Urinary bladder (tissue), 4 donors: Measurements from ENCODE around the gene TRIM49D1. TPM values are rescaled to one million over a fixed set of nuclear protein-coding genes. Genes with fewer than 3 reads are reported as not detected.
"Not testable (repeated sequence)": the region's sequence is repeated elsewhere in the genome, so short reads cannot be mapped to it uniquely, and the experiment has no call there.

Experiments used
- DNase-seq: peaks from one replicate; pipeline ENCODE4 v3.0.0-alpha.2; 2015; ENCODE audit errors: extremely low spot score
- H3K27ac ChIP-seq: one replicate; pipeline ENCODE4 v1.5.1; 2013; ENCODE audit warnings: low read depth, mild to moderate bottlenecking, moderate library complexity
- H3K36me3 ChIP-seq: one replicate; pipeline ENCODE4 v1.6.1; 2013; ENCODE audit warnings: mild to moderate bottlenecking, moderate library complexity; ENCODE audit not compliant: insufficient read depth
- H3K4me1 ChIP-seq: one replicate; pipeline ENCODE4 v1.6.1; 2013; ENCODE audit warnings: mild to moderate bottlenecking, moderate library complexity; ENCODE audit not compliant: insufficient read depth
- H3K4me3 ChIP-seq: one replicate; pipeline ENCODE4 v1.5.1; 2013; ENCODE audit warnings: low read depth, low read length
- WGBS: extraction: QIAGEN DNeasy Blood & Tissue Kit; methylation state at CpG from one replicate; pipeline ENCODE4 v1.1.7; 2013; 5-methylcytosine and 5-hydroxymethylcytosine counted together
- polyA plus RNA-seq: library from polyadenylated mRNA; stranded (reverse); fragments of 200-250 nt; gene quantifications from one replicate; pipeline ENCODE4 v1.2.3, GENCODE V29; 2013
- small RNA-seq: library from RNA; depleted of rRNA; stranded (forward); fragments of <200 nt; gene quantifications from one replicate; pipeline ENCODE3, GENCODE V24; 2014
- total RNA-seq: library from RNA; depleted of rRNA; stranded (reverse); fragments of >200 nt; gene quantifications from one replicate; pipeline ENCODE4 v1.2.3, GENCODE V29; 2014
- donor health status: healthy with polysubstance abuse.
- donor health status: healthy.

Gene TRIM49D1
- total RNA-seq = not detected
- polyA plus RNA-seq = not detected

- Histone ChIP-seq H3K36me3 (no peaks in the 10 kb centered on the region), H3K4me1 (no peaks in the 10 kb centered on the region), H3K4me3 (no peak within 1 kb of the TSS), H3K27ac (no peak within 1 kb of the TSS)
- no peak for DNase-seq
- WGBS = 53% methylated on average over 3 of the region's 3 CpGs
These were observed at the start of gene TRIM49D1 for GRCh38 chr11:89922195-89922660. TSS of gene TRIM49D1 (minus strand) at chr11:89922245. CDS start at chr11:89917710, 4,535 bp downstream.

- not testable (repeated sequence) for H3K27ac ChIP-seq, DNase-seq, H3K4me3 ChIP-seq, H3K36me3 ChIP-seq, H3K4me1 ChIP-seq
- WGBS = no CpG with 5 or more reads among the region's 4 CpGs
These were observed 43.7 kb upstream of the TRIM49D1 start, which contains the start of gene TRIM64 for GRCh38 chr11:89965737-89966136. TSS of gene TRIM64 (plus strand) at chr11:89966037. CDS start at chr11:89968504, 2,467 bp downstream.

- not testable (repeated sequence) for H3K4me3 ChIP-seq, H3K4me1 ChIP-seq, H3K27ac ChIP-seq, DNase-seq, H3K36me3 ChIP-seq
- 84% methylated on average over 4 of the region's 6 CpGs for WGBS
These were observed 38.8 kb upstream of the TRIM49D1 start for GRCh38 chr11:89960833-89961232.

GRCh38 chr11:89923764-89924163, 1.7 kb upstream of the TRIM49D1 start, which contains the start of gene TRIM49D2:
TSS of gene TRIM49D2 (plus strand) at chr11:89924064. CDS start at chr11:89926762, 2,698 bp downstream.
- H3K4me3 ChIP-seq, H3K27ac ChIP-seq, H3K4me1 ChIP-seq, DNase-seq, H3K36me3 ChIP-seq: not testable (repeated sequence)
- 95% methylated on average over 2 of the region's 6 CpGs for WGBS

GRCh38 chr11:89900809-89901208, 21.2 kb downstream of the TRIM49D1 start:
- not testable (repeated sequence) for H3K27ac ChIP-seq, H3K4me1 ChIP-seq, DNase-seq, H3K36me3 ChIP-seq, H3K4me3 ChIP-seq
- WGBS = 92% methylated on average over 8 of the region's 14 CpGs

- WGBS = 84% methylated on average over 2 of the region's 3 CpGs
- DNase-seq = not testable (repeated sequence)
These were observed 28.8 kb downstream of the TRIM49D1 start for GRCh38 chr11:89893245-89893644.

GRCh38 chr11:89877511-89877910, 44.5 kb downstream of the TRIM49D1 start:
- not testable (repeated sequence) for H3K36me3 ChIP-seq, H3K27ac ChIP-seq, H3K4me1 ChIP-seq, H3K4me3 ChIP-seq, DNase-seq
- WGBS = 90% methylated on average over 6 of the region's 6 CpGs

More at GRCh38 chr11:89893245-89893644, 28.8 kb downstream of the TRIM49D1 start:
- not testable (repeated sequence) for H3K27ac ChIP-seq, H3K4me1 ChIP-seq, H3K4me3 ChIP-seq, H3K36me3 ChIP-seq

GRCh38 chr11:89872588-89872987, 49.5 kb downstream of the TRIM49D1 start:
- not testable (repeated sequence) for DNase-seq, H3K4me3 ChIP-seq
- WGBS = 79% methylated on average over 2 of the region's 2 CpGs

GRCh38 chr11:89865223-89865622, 56.8 kb downstream of the TRIM49D1 start:
- H3K36me3 ChIP-seq, H3K27ac ChIP-seq, H3K4me3 ChIP-seq, H3K4me1 ChIP-seq, DNase-seq: not testable (repeated sequence)
- WGBS = 14% methylated on average over 11 of the region's 35 CpGs

More at GRCh38 chr11:89872588-89872987, 49.5 kb downstream of the TRIM49D1 start:
- not testable (repeated sequence) for H3K36me3 ChIP-seq, H3K27ac ChIP-seq, H3K4me1 ChIP-seq

- not testable (repeated sequence) for H3K27ac ChIP-seq, H3K36me3 ChIP-seq, H3K4me1 ChIP-seq, H3K4me3 ChIP-seq, DNase-seq
- 1% methylated on average over 39 of the region's 66 CpGs for WGBS
These were observed 57.9 kb downstream of the TRIM49D1 start for GRCh38 chr11:89863906-89864704.

Small RNAs within 50 kb of the gene (small RNA-seq; reads per million reads assigned to genes)
- not detected for gene AP004607.1

Other genes starting within 250 kb of the TRIM49D1 start
- not detected for gene TRIM77, start 211.9 kb downstream of the TRIM49D1 start, total RNA-seq
- gene TRIM77, start 211.9 kb downstream of the TRIM49D1 start, polyA plus RNA-seq = not detected
- not detected for gene TRIM49, start 113.7 kb downstream of the TRIM49D1 start, total RNA-seq
- gene TRIM49, start 113.7 kb downstream of the TRIM49D1 start, polyA plus RNA-seq = not detected
- gene TRIM64B, start 43.8 kb downstream of the TRIM49D1 start, total RNA-seq = not detected
- not detected for gene TRIM64B, start 43.8 kb downstream of the TRIM49D1 start, polyA plus RNA-seq
- gene TRIM49D2, start 1.8 kb upstream of the TRIM49D1 start, total RNA-seq = not detected
- not detected for gene TRIM49D2, start 1.8 kb upstream of the TRIM49D1 start, polyA plus RNA-seq
- not detected for gene TRIM64, start 43.8 kb upstream of the TRIM49D1 start, total RNA-seq
- gene TRIM64, start 43.8 kb upstream of the TRIM49D1 start, polyA plus RNA-seq = not detected
- gene TRIM49C, start 108.9 kb upstream of the TRIM49D1 start, total RNA-seq = not detected
- gene TRIM49C, start 108.9 kb upstream of the TRIM49D1 start, polyA plus RNA-seq = not detected
- not detected for gene UBTFL1, start 163.7 kb upstream of the TRIM49D1 start, total RNA-seq
- not detected for gene UBTFL1, start 163.7 kb upstream of the TRIM49D1 start, polyA plus RNA-seq
- gene NAALAD2, start 212.4 kb upstream of the TRIM49D1 start, total RNA-seq = 49.1 TPM
- 1.7 TPM for gene NAALAD2, start 212.4 kb upstream of the TRIM49D1 start, polyA plus RNA-seq